NOMO-1 (cell line): Measurements from ENCODE around the gene FUCA1.
A peak's percentile ranks its signal among the peaks of the same experiment; 100 is the strongest.
"Not testable (repeated sequence)": the region's sequence is repeated elsewhere in the genome, so short reads cannot be mapped to it uniquely, and the experiment has no call there.

Source experiments
- DNase-seq, 2 experiments: peaks; one replicate each; lab custom pipeline; 2025; ENCODE audit not compliant: unreplicated experiment in 2 of 2; lab: John Stamatoyannopoulos, UW

Gene FUCA1

DNA sequence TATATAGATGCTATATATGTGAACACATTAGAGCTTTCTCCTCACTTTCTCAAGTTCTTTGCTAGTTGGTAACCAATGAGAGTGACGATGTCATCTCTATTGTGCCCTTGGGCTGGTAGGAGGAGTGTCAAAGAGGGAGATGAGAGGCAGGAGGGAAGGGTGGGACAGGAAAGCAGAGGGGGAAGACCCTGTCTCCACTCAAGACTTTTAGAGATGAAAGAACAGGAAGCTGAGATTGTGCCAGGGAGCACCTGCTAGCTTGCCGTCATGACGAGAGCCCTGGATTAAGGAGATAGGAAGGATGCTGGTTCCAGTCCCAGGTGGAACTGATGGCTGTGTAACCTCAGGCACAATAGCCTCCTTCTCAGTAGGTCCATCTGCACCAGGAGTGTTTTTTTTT lies 28.4 kb upstream of the FUCA1 start:
- DNase-seq = no peak

- no peak for DNase-seq
Measured at GRCh38 chr1:23895993-23896392, 27.9 kb upstream of the FUCA1 start.

DNA sequence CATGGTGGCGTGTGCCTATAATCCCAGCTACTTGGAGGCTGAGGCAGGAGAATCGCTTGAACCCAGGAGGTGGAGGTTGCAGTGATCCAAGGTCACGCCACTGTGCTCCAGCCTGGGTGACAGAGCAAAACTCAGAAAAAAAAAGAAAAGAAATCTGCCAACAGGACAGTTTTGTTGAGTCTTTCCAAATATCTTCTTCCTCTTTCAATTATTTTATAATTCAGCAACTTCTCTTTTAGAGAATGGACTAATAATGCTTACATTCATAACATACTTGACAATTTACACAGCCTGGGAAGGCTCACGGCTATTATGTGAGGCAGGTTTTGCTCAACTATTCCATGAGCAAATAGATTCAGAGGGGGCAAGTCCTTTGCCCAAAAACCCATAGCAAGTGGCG lies 27.0 kb upstream of the FUCA1 start:
- peak in 1 of 2 experiments; percentile 56 for DNase-seq

- no peak for DNase-seq
Measured at GRCh38 chr1:23889074-23889473, 21.0 kb upstream of the FUCA1 start.

DNA sequence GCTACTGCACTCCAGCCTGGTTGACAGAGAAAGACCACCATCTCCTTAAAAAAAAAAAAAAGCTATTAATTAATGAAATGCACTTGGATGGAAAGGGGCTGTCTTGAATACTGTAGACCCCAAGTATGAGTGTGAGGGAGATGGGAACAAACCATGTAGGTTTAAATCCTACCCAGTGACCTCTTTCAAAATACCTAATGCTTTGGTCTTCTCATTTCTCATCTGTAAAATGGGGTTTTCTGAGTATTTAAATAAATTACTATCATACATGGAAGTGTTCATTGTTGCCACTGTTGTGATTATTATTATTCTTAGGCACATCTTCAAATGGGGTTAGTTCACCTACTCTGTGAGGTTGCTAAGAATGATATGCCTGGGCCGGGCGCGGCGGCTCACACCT lies 17.1 kb upstream of the FUCA1 start:
- DNase-seq = no peak

DNA sequence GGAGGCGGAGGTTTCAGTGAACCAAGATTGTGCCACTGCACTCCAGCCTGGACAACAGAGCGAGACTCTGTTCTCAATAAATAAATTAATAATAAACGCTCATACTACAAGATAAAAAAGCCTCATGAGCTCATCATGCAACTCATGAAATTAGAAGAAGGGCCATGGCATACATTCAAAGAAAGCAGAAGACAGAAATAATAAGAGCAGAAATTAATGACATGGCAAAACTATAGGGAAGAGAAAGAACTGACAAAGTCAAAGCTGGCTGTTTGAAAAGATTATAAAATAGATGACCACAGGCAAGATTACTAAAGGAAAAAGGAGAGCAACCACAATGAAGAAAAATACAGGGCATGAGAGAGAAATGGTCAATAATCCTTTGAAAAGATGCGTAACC lies 14.7 kb upstream of the FUCA1 start:
- DNase-seq = no peak

GRCh38 chr1:23879809-23880208 lies 11.7 kb upstream of the FUCA1 start:
- DNase-seq = no peak

GRCh38 chr1:23878668-23879067 lies 10.6 kb upstream of the FUCA1 start:
- DNase-seq = no peak

DNA sequence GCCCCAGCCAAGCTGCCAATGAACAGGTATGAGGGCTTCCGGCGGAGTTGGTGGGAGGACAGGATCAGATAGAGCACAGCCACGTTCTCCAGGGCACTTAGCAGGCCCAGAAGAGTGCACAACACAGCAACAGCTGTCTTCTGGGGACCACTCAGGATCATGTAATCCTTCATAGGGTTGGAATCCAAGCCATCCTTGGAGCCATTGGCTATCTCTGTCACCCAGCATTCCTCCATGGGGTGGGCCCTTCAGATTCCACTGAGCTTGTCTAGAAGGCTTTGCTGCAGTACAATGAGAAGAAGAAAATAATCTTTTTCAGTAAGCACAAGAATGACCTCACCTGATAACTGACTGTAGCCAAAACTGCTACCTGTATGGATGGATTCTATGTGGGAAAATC lies 7.3 kb upstream of the FUCA1 start:
- no peak for DNase-seq

DNA sequence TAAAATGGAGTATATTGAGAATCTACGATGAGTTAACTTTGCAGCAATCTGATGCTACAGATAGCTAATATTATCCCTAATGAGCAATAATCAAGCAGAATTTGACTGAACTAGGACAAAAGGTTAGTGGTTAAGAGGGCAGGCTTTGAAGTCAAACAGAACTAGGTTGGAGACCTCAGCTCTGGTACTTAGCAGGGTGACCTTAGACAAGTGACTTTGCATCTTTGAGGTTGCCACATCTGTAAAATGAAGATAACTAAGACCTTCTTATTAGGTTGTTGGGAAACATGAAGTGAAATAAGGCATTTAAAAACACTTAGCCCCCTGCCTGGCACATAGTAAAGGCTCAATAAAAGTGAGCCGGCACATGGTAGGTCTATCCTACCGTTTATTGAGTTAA lies 4.3 kb upstream of the FUCA1 start:
- DNase-seq = no peak

GRCh38 chr1:23869051-23869450 lies 961 bp upstream of the FUCA1 start:
- DNase-seq = peak; percentile 32 to 37

GRCh38 chr1:23868557-23869016 lies 497 bp upstream of the FUCA1 start:
- no peak for DNase-seq

- no peak for DNase-seq
Measured at GRCh38 chr1:23867542-23867894, 572 bp downstream of the FUCA1 start.

GRCh38 chr1:23865543-23865930 lies 2.6 kb downstream of the FUCA1 start:
- peak in 1 of 2 experiments; percentile 16 for DNase-seq

DNA sequence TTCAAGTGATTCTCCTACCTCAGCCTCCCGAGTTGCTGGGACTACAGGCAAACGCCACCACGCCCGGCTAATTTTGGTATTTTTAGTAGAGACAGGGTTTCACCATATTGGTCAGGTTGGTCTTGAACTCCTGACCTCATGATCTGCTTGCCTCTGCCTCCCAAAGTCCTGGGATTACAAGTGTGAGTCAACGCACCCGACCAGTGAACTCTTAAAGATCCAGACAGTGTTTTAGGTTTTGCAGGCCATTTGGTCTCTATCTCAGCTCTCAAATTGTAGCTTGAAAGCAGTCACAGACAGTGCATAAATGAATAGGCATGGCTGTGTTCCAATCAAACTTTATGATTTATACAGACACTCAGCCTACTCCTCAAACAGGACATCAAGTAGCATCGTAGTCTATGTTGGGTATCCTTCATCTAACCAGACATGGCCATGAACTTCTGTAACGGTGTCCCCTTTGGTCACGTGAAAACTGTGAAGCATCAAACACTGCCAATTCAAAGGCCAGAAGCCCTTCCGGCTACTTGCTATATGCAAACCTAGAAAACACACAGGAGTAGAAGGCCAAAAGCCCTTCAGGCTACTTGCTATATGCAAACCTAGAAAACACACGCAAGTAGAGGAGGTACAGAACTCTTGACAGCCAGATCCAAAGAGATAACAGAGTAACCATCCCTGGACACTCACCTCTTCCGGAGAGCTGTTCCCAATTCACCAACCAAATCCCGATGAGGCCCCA lies 3.1 kb downstream of the FUCA1 start:
- no peak for DNase-seq

DNA sequence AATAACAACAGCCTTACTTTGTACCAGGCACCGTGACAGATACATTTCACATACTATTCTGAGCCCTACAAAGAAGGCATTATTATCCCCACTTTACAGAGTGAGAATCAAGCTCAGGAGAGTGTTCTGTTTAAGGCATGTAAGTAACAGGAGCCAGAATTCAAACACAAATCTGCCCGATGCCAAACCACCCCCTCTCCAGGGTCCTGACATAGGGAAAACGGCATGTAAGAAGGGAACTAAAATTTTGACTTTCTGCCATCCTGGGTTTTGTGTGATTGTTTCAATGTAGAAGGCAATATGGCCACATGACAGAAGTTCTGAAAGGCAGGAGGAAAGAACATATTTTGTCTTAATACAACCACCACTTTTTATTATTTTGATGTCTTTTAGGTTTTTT lies 5.5 kb downstream of the FUCA1 start:
- no peak for DNase-seq

DNA sequence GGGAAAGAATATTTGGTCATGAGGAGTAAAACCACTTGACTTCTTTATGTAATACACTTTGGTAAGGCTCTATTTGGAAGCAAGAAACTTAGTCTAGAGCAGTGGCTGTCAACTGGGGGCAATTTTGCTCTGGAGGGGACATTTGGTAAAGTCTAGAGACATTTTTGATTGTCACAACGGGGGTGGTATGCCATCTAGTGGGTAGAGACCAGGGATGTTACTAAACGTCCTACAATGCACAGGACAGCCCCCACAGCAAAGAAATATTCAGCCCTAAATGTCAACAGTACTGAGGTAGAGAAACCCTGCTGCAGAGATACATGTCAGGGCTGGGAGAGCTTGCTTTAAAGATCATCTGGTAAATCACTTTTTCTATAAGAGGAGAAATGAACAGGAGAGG lies 13.5 kb downstream of the FUCA1 start:
- DNase-seq = no peak

DNA sequence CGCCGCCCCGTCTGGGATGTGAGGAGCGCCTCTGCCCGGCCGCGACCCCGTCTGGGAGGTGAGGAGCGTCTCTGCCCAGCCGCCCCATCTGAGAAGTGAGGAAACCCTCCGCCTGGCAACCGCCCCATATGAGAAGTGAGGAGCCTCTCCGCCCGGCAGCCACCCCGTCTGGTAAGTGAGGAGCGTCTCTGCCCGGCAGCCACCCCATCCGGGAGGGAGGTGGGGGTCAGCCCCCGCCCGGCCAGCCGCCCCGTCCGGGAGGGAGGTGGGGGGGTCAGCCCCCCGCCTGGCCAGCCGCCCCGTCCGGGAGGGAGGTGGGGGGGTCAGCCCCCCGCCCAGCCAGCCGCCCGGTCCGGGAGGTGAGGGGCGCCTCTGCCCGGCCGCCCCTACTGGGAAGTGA lies 15.0 kb downstream of the FUCA1 start:
- not testable (repeated sequence) for DNase-seq

GRCh38 chr1:23851406-23851805 lies 16.7 kb downstream of the FUCA1 start:
- DNase-seq = not testable (repeated sequence)

GRCh38 chr1:23848673-23849616 lies 19.1 kb downstream of the FUCA1 start:
- no peak for DNase-seq

GRCh38 chr1:23847482-23848095 lies 20.5 kb downstream of the FUCA1 start:
- DNase-seq = not testable (repeated sequence)
